IMR-90 (cell line): ENCODE results near the gene ABHD12. TPM values are rescaled to one million over a fixed set of nuclear protein-coding genes. Genes with fewer than 3 reads are reported as not detected.

Experiments used
- ATAC-seq: fragments of 200-7000 bp; cut with Tn5 transposase; 2 replicates; pipeline ENCODE4 v1.9.1; 2020; ENCODE audit warnings: low read depth, mild to moderate bottlenecking, moderate library complexity
- BruUV-seq: library from RNA; stranded (reverse); fragments of 400-500 nt; replicated peaks from 2 replicates; lab custom pipeline; 2021; lab: Mats Ljungman, UMichigan
- CTCF ChIA-PET: fragments of 300-600 bp; formaldehyde crosslinking; extraction: SDS; loops from one replicate; lab custom pipeline; 2021; ENCODE audit warnings: antibody characterized with exemption; lab: Yijun Ruan, JAX
- POLR2A ChIA-PET: fragments of 300-600 bp; sonication (Branson Sonifier 250); formaldehyde crosslinking; loops from one replicate; lab custom pipeline; 2022; ENCODE audit warnings: antibody characterized with exemption; ENCODE audit not compliant: unreplicated experiment; lab: Charles Lee
- DNase-seq: peaks from one replicate; pipeline ENCODE4 v3.0.0; 2013
- H2AFZ ChIP-seq: replicated peaks from 2 replicates; pipeline ENCODE3; 2013; ENCODE audit warnings: low read length, mild to moderate bottlenecking; ENCODE audit not compliant: poor library complexity
- H2AK5ac ChIP-seq: 2 replicates; pipeline ENCODE4 v1.6.1; 2013; ENCODE audit warnings: low read depth, low read length, inconsistent platforms
- H2AK9ac ChIP-seq: replicated peaks from 2 replicates; pipeline ENCODE3; 2013; ENCODE audit warnings: mild to moderate bottlenecking, low read depth, low read length, moderate library complexity; ENCODE audit not compliant: poor library complexity
- H2BK120ac ChIP-seq: 2 replicates; pipeline ENCODE4 v1.6.1; 2013; ENCODE audit warnings: low read depth, low read length, inconsistent platforms
- H2BK15ac ChIP-seq: 3 replicates; pipeline ENCODE4 v1.6.1; 2013; ENCODE audit warnings: low read depth, low read length, inconsistent platforms
- H2BK20ac ChIP-seq: 2 replicates; pipeline ENCODE4 v1.6.1; 2013; ENCODE audit warnings: low read depth, mild to moderate bottlenecking, inconsistent platforms, low read length, moderate library complexity
- H2BK5ac ChIP-seq: 2 replicates; pipeline ENCODE4 v1.6.1; 2013; ENCODE audit warnings: mild to moderate bottlenecking, low read depth, low read length, inconsistent platforms; ENCODE audit not compliant: poor library complexity, severe bottlenecking
- H3K14ac ChIP-seq: replicated peaks from 2 replicates; pipeline ENCODE4 v1.6.1; 2013; ENCODE audit warnings: low read depth, low read length, inconsistent platforms
- H3K18ac ChIP-seq: 2 replicates; pipeline ENCODE4 v1.6.1; 2013; ENCODE audit warnings: low read depth, low read length, control low read depth
- H3K23ac ChIP-seq: 2 replicates; pipeline ENCODE4 v1.6.1; 2013; ENCODE audit warnings: low read depth, low read length, inconsistent platforms
- H3K27ac ChIP-seq: 2 replicates; pipeline ENCODE4 v1.5.1; 2013; ENCODE audit warnings: mild to moderate bottlenecking, control low read depth, low read length; ENCODE audit not compliant: insufficient read depth
- H3K27me3 ChIP-seq: 2 replicates; pipeline ENCODE4 v1.6.1; 2013; ENCODE audit warnings: low read length; ENCODE audit not compliant: control insufficient read depth, insufficient read depth
- H3K36me3 ChIP-seq: 2 replicates; pipeline ENCODE4 v1.6.1; 2013; ENCODE audit warnings: low read length, mixed read lengths; ENCODE audit not compliant: control insufficient read depth, insufficient read depth
- H3K4ac ChIP-seq: 2 replicates; pipeline ENCODE4 v1.6.1; 2013; ENCODE audit warnings: low read depth, low read length, inconsistent platforms
- H3K4me1 ChIP-seq: 2 replicates; pipeline ENCODE4 v1.6.1; 2013; ENCODE audit warnings: low read length, mixed read lengths; ENCODE audit not compliant: control insufficient read depth, insufficient read depth
- H3K4me2 ChIP-seq: 2 replicates; pipeline ENCODE4 v1.6.1; 2013; ENCODE audit warnings: low read depth, mild to moderate bottlenecking, control low read depth, low read length, moderate library complexity
- H3K4me3 ChIP-seq: 2 replicates; pipeline ENCODE4 v1.5.1; 2013; ENCODE audit warnings: low read depth, mild to moderate bottlenecking, control low read depth, low read length, moderate library complexity; ENCODE audit not compliant: insufficient read depth
- H3K56ac ChIP-seq: 2 replicates; pipeline ENCODE4 v1.6.1; 2013; ENCODE audit warnings: low read length, inconsistent platforms; ENCODE audit not compliant: insufficient read depth; ENCODE audit errors: extremely low read depth
- H3K79me1 ChIP-seq, 2 experiments: 2 replicates each; pipeline ENCODE4 v1.6.1; 2013; ENCODE audit warnings: low read length in 2 of 2, inconsistent platforms in 1 of 2, low read depth in 1 of 2
- H3K9ac ChIP-seq: 2 replicates; pipeline ENCODE4 v1.6.1; 2013; ENCODE audit warnings: low read depth, low read length, control low read depth
- H3K9me1 ChIP-seq: 2 replicates; pipeline ENCODE4 v1.6.1; 2013; ENCODE audit warnings: low read length, inconsistent platforms; ENCODE audit not compliant: insufficient read depth
- H3K9me3 ChIP-seq: 2 replicates; pipeline ENCODE4 v1.6.1; 2013; ENCODE audit warnings: low read length; ENCODE audit not compliant: control insufficient read depth, insufficient read depth
- H4K20me1 ChIP-seq: 2 replicates; pipeline ENCODE4 v1.6.1; 2013; ENCODE audit warnings: low read length, inconsistent platforms; ENCODE audit not compliant: insufficient read depth
- H4K5ac ChIP-seq: 2 replicates; pipeline ENCODE4 v1.6.1; 2013; ENCODE audit warnings: mild to moderate bottlenecking, low read depth, low read length, control low read depth
- H4K8ac ChIP-seq, 2 experiments: 2 replicates each; pipeline ENCODE4 v1.6.1; 2013; ENCODE audit warnings: low read depth in 2 of 2, low read length in 2 of 2, control low read depth in 1 of 2, inconsistent platforms in 1 of 2
- H4K91ac ChIP-seq: 2 replicates; pipeline ENCODE4 v1.6.1; 2013; ENCODE audit warnings: low read depth, low read length, inconsistent platforms; ENCODE audit not compliant: insufficient read depth
- RFX5 ChIP-seq: IDR thresholded peaks from 2 replicates; pipeline ENCODE4 v1.8.0; 2012; ENCODE audit warnings: low read depth, mild to moderate bottlenecking, low read length, moderate library complexity
- SMC3 ChIP-seq: fragments of 150-350 bp; IDR thresholded peaks from 2 replicates; pipeline ENCODE4 v1.6.1; 2016; ENCODE audit warnings: low read depth, mild to moderate bottlenecking, antibody characterized with exemption, low read length, moderate library complexity
- WGBS, 2 experiments: methylation state at CpG; one replicate each; pipeline versions ENCODE4 v1.1.5 to v1.1.7; 2013; ENCODE audit warnings: missing lambda C conversion rate in 2 of 2; ENCODE audit not compliant: insufficient read length in 1 of 2; ENCODE audit errors: extremely low coverage in 2 of 2; 5-methylcytosine and 5-hydroxymethylcytosine counted together
- dilution Hi-C: fragments of 300-500 bp; cut with HindIII; formaldehyde crosslinking; loops from one replicate; pipeline ENCODE4 v1.14.3; 2018; ENCODE audit warnings: low sequenced_read_pairs; ENCODE audit not compliant: unreplicated experiment
- in situ Hi-C: fragments of 300-500 bp; cut with MboI; formaldehyde crosslinking; loops from 3 replicates; pipeline ENCODE4 v1.14.3; 2019; ENCODE audit warnings: low sequenced_read_pairs, inconsistent platforms, mixed read lengths
- intact Hi-C: fragments of 100-400 bp; cut with micrococcal nuclease; formaldehyde crosslinking; loops from 2 replicates; pipeline ENCODE4 v1.10.0; 2022
- polyA plus RNA-seq, 3 experiments: library from polyadenylated mRNA; depleted of rRNA; stranded (reverse); fragments of >200 nt; gene quantifications; 2 replicates each; pipeline ENCODE4 v1.2.3, GENCODE V29; 2012; ENCODE audit warnings: low replicate concordance in 1 of 3
- total RNA-seq: library from RNA; depleted of rRNA; stranded (reverse); fragments of >200 nt; gene quantifications from 2 replicates; pipeline ENCODE4 v1.2.3, GENCODE V29; 2012

Gene ABHD12
- total and polyA plus RNA-seq, 2 of the 4 experiments (the other 2 are of a cell fraction), result 80.7 to 108 TPM

DNA sequence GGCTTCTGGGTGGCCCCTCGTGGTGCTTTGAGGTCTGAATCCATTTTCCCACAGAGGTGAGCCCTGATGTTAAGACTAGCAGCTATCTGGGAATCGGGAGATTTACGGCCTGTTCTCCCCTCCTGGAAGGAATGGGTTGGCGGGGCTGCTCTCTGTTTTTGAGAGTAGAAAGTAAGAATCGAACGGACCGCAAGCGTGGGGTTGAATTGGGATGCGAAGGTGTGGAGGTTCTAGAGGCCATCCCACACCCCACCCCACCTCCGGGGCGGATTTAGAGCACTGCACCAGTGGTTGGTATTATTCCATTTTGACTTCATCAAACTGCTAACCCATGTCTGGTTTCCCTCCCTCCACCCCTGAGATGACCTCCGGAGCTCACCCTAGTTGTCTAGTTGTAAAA is 131.3 kb downstream of the ABHD12 start:
- WGBS, 2 experiments, result no CpG with 5 or more reads among the region's 12 CpGs
- no peaks in the 10 kb centered on the region for H3K9me3 ChIP-seq
- no peak overlapping the region for H2AK9ac ChIP-seq
- H3K4ac ChIP-seq, result no peak overlapping the region
- H4K20me1 ChIP-seq, result peaks cover 54% of the 10 kb centered on the region
- DNase-seq, result no peak
- intact Hi-C loops, result no loop called here
- POLR2A ChIA-PET, result no interaction called here
- H3K23ac ChIP-seq, result no peak overlapping the region
- H3K27ac ChIP-seq, result no peak overlapping the region
- no peak overlapping the region for H4K5ac ChIP-seq
- CTCF ChIA-PET, result no interaction called here
- no peak overlapping the region for H2AFZ ChIP-seq
- H4K91ac ChIP-seq, result no peak overlapping the region
- H3K79me1 ChIP-seq, result peaks cover 33 to 60% of the 10 kb centered on the region in 2 experiments
- H2BK5ac ChIP-seq, result no peak overlapping the region
- no peak overlapping the region for H3K9ac ChIP-seq
- H2BK20ac ChIP-seq, result no peak overlapping the region
- peaks cover 24% of the 10 kb centered on the region; the same call in 1 of the 2 replicates for H3K9me1 ChIP-seq
- H3K18ac ChIP-seq, result no peak overlapping the region
- H3K4me1 ChIP-seq, result peaks cover 5% of the 10 kb centered on the region
- peaks cover 24% of the 10 kb centered on the region for H3K36me3 ChIP-seq
- H3K27me3 ChIP-seq, result no peaks in the 10 kb centered on the region
- no peak overlapping the region for H2BK15ac ChIP-seq
- H2BK120ac ChIP-seq, result no peak overlapping the region
- H2AK5ac ChIP-seq, result no peak overlapping the region
- TF ChIP-seq SMC3 (no peak), RFX5 (no peak)
- no peak for ATAC-seq
- H4K8ac ChIP-seq, result no peak overlapping the region
- dilution Hi-C loops, result no loop called here
- no TSS peak for BruUV-seq
- in situ Hi-C loops, result loop anchor here (10.0 to 25.0 kb wide), 5 partner anchors 65 to 1622 kb away; partner anchors contain the start of genes APMAP, CST3 and ENTPD6
- no peak overlapping the region for H3K4me2 ChIP-seq
- no peak overlapping the region for H3K56ac ChIP-seq
- H3K14ac ChIP-seq, result no peak overlapping the region
- no peak overlapping the region for H3K4me3 ChIP-seq
